Endothelial cell of umbilical vein (primary cell): ENCODE results near the gene NOP9. TPM values are rescaled to one million over a fixed set of nuclear protein-coding genes. Genes with fewer than 3 reads are reported as not detected.

Source experiments
- Bru-seq: library from RNA; stranded (reverse); fragments of 400-500 nt; gene quantifications from one replicate; lab custom pipeline; 2021; lab: Mats Ljungman, UMichigan
- BruChase-seq, 2 experiments: library from RNA; stranded (reverse); fragments of 400-500 nt; gene quantifications; one replicate each; lab custom pipeline; 2021; lab: Mats Ljungman, UMichigan
- BruUV-seq: library from RNA; stranded (reverse); fragments of 400-500 nt; replicated peaks from 2 replicates; lab custom pipeline; 2021; lab: Mats Ljungman, UMichigan
- CTCF ChIA-PET: fragments of 300-600, 350-600 bp; sonication (Branson Sonifier 250); formaldehyde crosslinking; loops from one replicate; lab custom pipeline; 2021; ENCODE audit warnings: antibody characterized with exemption, inconsistent platforms; lab: Charles Lee
- POLR2A ChIA-PET: fragments of 300-600, 350-600 bp; sonication (Branson Sonifier 250); formaldehyde crosslinking; loops from one replicate; lab custom pipeline; 2021; ENCODE audit warnings: antibody characterized with exemption, inconsistent platforms; lab: Charles Lee
- DNase-seq: peaks from one replicate; pipeline ENCODE4 v3.0.0-alpha.2; 2011; ENCODE audit warnings: low read depth, low spot score
- FAIRE-seq: peaks from 2 replicates; lab custom pipeline; 2011; peaks lifted over from hg19 to GRCh38; lab: Jason Lieb, UNC
- H2AFZ ChIP-seq: 2 replicates; pipeline ENCODE4 v1.6.0; 2012; ENCODE audit warnings: low read depth, low read length, control low read depth, inconsistent platforms
- H3K27ac ChIP-seq: 2 replicates; pipeline ENCODE4 v1.5.1; 2011; ENCODE audit warnings: low read depth, mild to moderate bottlenecking, control low read depth, low read length, moderate library complexity; ENCODE audit not compliant: insufficient read depth
- H3K27me3 ChIP-seq, 2 experiments: 2 replicates each; pipeline versions ENCODE4 v1.6.0 to v1.6.1; 2011; ENCODE audit warnings: low read length in 2 of 2, mixed read lengths in 1 of 2; ENCODE audit not compliant: control insufficient read depth in 2 of 2, insufficient read depth in 2 of 2
- H3K36me3 ChIP-seq, 2 experiments: 2 replicates in 1 of 2; 3 replicates in 1 of 2; pipeline ENCODE4 v1.5.1; 2011; ENCODE audit warnings: low read length in 2 of 2, mild to moderate bottlenecking in 1 of 2, moderate library complexity in 1 of 2; ENCODE audit not compliant: control insufficient read depth in 2 of 2, insufficient read depth in 2 of 2; ENCODE audit errors: extremely low read depth in 1 of 2
- H3K4me1 ChIP-seq: 3 replicates; pipeline ENCODE4 v1.5.1; 2011; ENCODE audit warnings: mild to moderate bottlenecking, low read length; ENCODE audit not compliant: control insufficient read depth, insufficient read depth; ENCODE audit errors: extremely low read depth
- H3K4me2 ChIP-seq: 2 replicates; pipeline ENCODE4 v1.6.1; 2011; ENCODE audit warnings: low read length, control low read depth, mixed read lengths; ENCODE audit not compliant: insufficient read depth
- H3K4me3 ChIP-seq, 3 experiments: fragments of 200-600 bp in 1 of 3; sonication (generic), shearing (Covaris generic) in 1 of 3; replicated peaks in 1 of 3; 2 replicates each; pipeline ENCODE4 v1.5.1; 2011 to 2016; ENCODE audit warnings: control low read depth in 3 of 3, low read length in 3 of 3, mild to moderate bottlenecking in 2 of 3, inconsistent platforms in 1 of 3, low read depth in 1 of 3, moderate library complexity in 1 of 3; ENCODE audit not compliant: insufficient read depth in 1 of 3
- H3K79me2 ChIP-seq: 2 replicates; pipeline ENCODE4 v1.6.0; 2012; ENCODE audit warnings: low read length, inconsistent platforms; ENCODE audit not compliant: control insufficient read depth, insufficient read depth
- H3K9ac ChIP-seq: replicated peaks from 2 replicates; pipeline ENCODE3; 2011; ENCODE audit warnings: low read length, control low read depth; ENCODE audit not compliant: insufficient read depth; ENCODE audit errors: extremely low read depth
- H3K9me1 ChIP-seq: replicated peaks from 3 replicates; pipeline ENCODE4 v1.6.0; 2011; ENCODE audit warnings: mild to moderate bottlenecking, low read length; ENCODE audit not compliant: control insufficient read depth, insufficient read depth; ENCODE audit errors: extremely low read depth
- H3K9me3 ChIP-seq: replicated peaks from 2 replicates; pipeline ENCODE4 v1.5.1; 2012; ENCODE audit warnings: low read length, inconsistent platforms; ENCODE audit not compliant: control insufficient read depth, insufficient read depth
- H4K20me1 ChIP-seq: replicated peaks from 2 replicates; pipeline ENCODE3; 2011; ENCODE audit warnings: mild to moderate bottlenecking, low read length; ENCODE audit not compliant: control insufficient read depth, insufficient read depth; ENCODE audit errors: extremely low read depth
- FOS ChIP-seq: IDR thresholded peaks from 2 replicates; pipeline ENCODE4 v1.6.1; 2011; ENCODE audit warnings: mild to moderate bottlenecking, low read length, moderate library complexity, borderline replicate concordance; ENCODE audit not compliant: insufficient read depth
- GATA2 ChIP-seq: IDR thresholded peaks from 2 replicates; pipeline ENCODE4 v1.7.0; 2011; ENCODE audit warnings: low read depth, mild to moderate bottlenecking, moderate library complexity, mixed read lengths, low read length; ENCODE audit not compliant: insufficient read length, insufficient read depth
- MAX ChIP-seq: IDR thresholded peaks from 2 replicates; pipeline ENCODE4 v1.6.1; 2011; ENCODE audit not compliant: insufficient read depth, insufficient read length
- MYC ChIP-seq: IDR thresholded peaks from one replicate; pipeline ENCODE4 v1.6.1; 2011; ENCODE audit warnings: mild to moderate bottlenecking, low read depth, low read length
- POLR2A ChIP-seq: IDR thresholded peaks from 2 replicates; pipeline ENCODE4 v1.6.1; 2012; ENCODE audit warnings: low read depth, mild to moderate bottlenecking, control low read depth, low read length
- POLR2AphosphoS5 ChIP-seq: IDR thresholded peaks from 2 replicates; pipeline ENCODE4 v1.6.1; 2012; ENCODE audit warnings: low read depth, mild to moderate bottlenecking, control low read depth, low read length, moderate library complexity; ENCODE audit not compliant: insufficient read depth
- dilution Hi-C: fragments of 300-500 bp; cut with MboI; formaldehyde crosslinking; loops from one replicate; pipeline ENCODE4 v1.15.0; 2019; ENCODE audit warnings: low sequenced_read_pairs; ENCODE audit not compliant: extremely low pct_ligation_motif_present
- intact Hi-C: fragments of 100-400 bp; cut with micrococcal nuclease; formaldehyde crosslinking; loops from one replicate; pipeline ENCODE4 v1.10.0; 2022
- long read RNA-seq: library from polyadenylated mRNA; stranded (forward); transcript quantifications from one replicate; pipeline ENCODE4 v2.0.0, GENCODE V29; 2021
- polyA minus RNA-seq, 3 experiments: library from RNA; depleted of rRNA, polyadenylated mRNA; stranded (reverse); fragments of >200 nt; gene quantifications; 1 replicate in 1 of 3; 2 replicates in 2 of 3; pipeline ENCODE4 v1.2.3, GENCODE V29; 2011
- polyA plus RNA-seq, 4 experiments: library from polyadenylated mRNA; depleted of rRNA in 3 of 4; stranded (reverse) in 3 of 4; unstranded in 1 of 4; fragments of >200 nt; gene quantifications; 2 replicates each; pipeline versions ENCODE4 v1.2.1 to v1.2.3, GENCODE V29; 2011 to 2012; ENCODE audit warnings: missing spikeins in 1 of 4
- total RNA-seq: library from RNA; stranded (reverse); gene quantifications from 2 replicates; pipeline ENCODE4 v1.2.3, GENCODE V29; 2021

NOP9 gene
- 30.9 and 31.0 TPM in 2 replicates for total RNA-seq
- 16.2 and 16.3 TPM in 2 replicates for polyA plus RNA-seq
- polyA plus RNA-seq (2011; cell fraction: cytosol; rRNA removed), result 13.0 and 13.1 TPM in 2 replicates
- polyA plus RNA-seq (2011; cell fraction: nucleus; rRNA removed), result 58.1 and 63.4 TPM in 2 replicates
- 15.9 and 22.1 TPM in 2 replicates for polyA plus RNA-seq (2012)
- 36.0 TPM in 2 replicates for polyA minus RNA-seq
- 31.3 TPM for polyA minus RNA-seq (2011; cell fraction: cytosol; rRNA and poly(A)+ RNA removed)
- polyA minus RNA-seq (2011; cell fraction: nucleus; rRNA and poly(A)+ RNA removed), result 20.9 and 32.3 TPM in 2 replicates
- percentile 70 among the genes with signal in this experiment for Bru-seq, nascent RNA
- BruChase-seq, experiment 1, labeled RNA remaining after a 6-hour chase, result percentile 92 among the genes with signal in this experiment
- BruChase-seq, experiment 2, labeled RNA remaining after a 2-hour chase, result percentile 85 among the genes with signal in this experiment
- long read RNA-seq, full-length matches to known transcripts, result 2 of 21 reads
- long read RNA-seq, partial matches to known transcripts, result 2 of 21 reads
- long read RNA-seq, other reads (novel, unspliced or antisense), result 17 of 21 reads

- TF ChIP-seq MAX (peak; percentile 88), FOS (no peak), GATA2 (no peak), POLR2A (peak; percentile 76), POLR2AphosphoS5 (peak; percentile 76), MYC (no peak)
- Histone ChIP-seq H3K9me3 (no peaks in the 10 kb centered on the region), H3K4me3 (peak within 1 kb of the TSS; percentile 79 to 85 (median 82)), H3K4me1 (peaks cover 22% of the 10 kb centered on the region), H3K9me1 (no peaks in the 10 kb centered on the region), H3K79me2 (peaks cover 11% of the 10 kb centered on the region), H3K4me2 (peak within 1 kb of the TSS; percentile 90), H2AFZ (peak within 1 kb of the TSS; percentile 98), H3K9ac (peak within 1 kb of the TSS; percentile 84), H3K27me3 (no peaks in the 10 kb centered on the region), H4K20me1 (no peaks in the 10 kb centered on the region), H3K36me3 (peaks cover 5 to 24% of the 10 kb centered on the region in 2 experiments), H3K27ac (peak within 1 kb of the TSS; percentile 74)
- dilution Hi-C loops (no loop called here), intact Hi-C loops (loop anchor here (1.0 to 5.0 kb wide), 3 partner anchors 28 to 185 kb away; partner anchors contain the start of genes DCAF11, NRL, PSME2 and RABGGTA)
- TSS peak; percentile 50 for BruUV-seq
- CTCF ChIA-PET, result interaction anchor here (0.9 to 5.5 kb wide), 13 partner anchors 10 to 241 kb away, joined by 3 to 199 read pairs (median 12); partner anchors contain the start of genes CHMP4A, CIDEB, IRF9 and LTB4R
- POLR2A ChIA-PET, result interaction anchor here (0.6 to 1.1 kb wide), 2 partner anchors 39 to 57 kb away, joined by 3 to 7 read pairs; partner anchors contain the start of gene TINF2
- DNase-seq (peak; percentile 90), FAIRE-seq (peak; percentile 99)
Measured at GRCh38 chr14:24299255-24300191, at the start of gene NOP9, which contains the start of gene DHRS1. Gene NOP9 (plus strand): TSS chr14:24299850. CDS start chr14:24299955, 105 bp downstream. Gene DHRS1 (minus strand): TSS chr14:24299780. CDS start chr14:24299106, 674 bp downstream.
